Neural progenitor cell (in vitro differentiated cells): ENCODE data around the gene CDSN. TPM values are rescaled to one million over a fixed set of nuclear protein-coding genes. Genes with fewer than 3 reads are reported as not detected.

Experiments used
- DNase-seq: peaks from one replicate; pipeline ENCODE4 v3.0.0-alpha.2; 2016; ENCODE audit warnings: low spot score
- H2AFZ ChIP-seq: fragments of 200-600 bp; sonication (generic); replicated peaks from 2 replicates; pipeline ENCODE4 v1.6.1; 2016; ENCODE audit warnings: antibody characterized with exemption
- H3F3A ChIP-seq: fragments of 200-600 bp; sonication (generic); 2 replicates; pipeline ENCODE4 v1.6.1; 2016; ENCODE audit warnings: antibody characterized with exemption, low read depth
- H3K27ac ChIP-seq: fragments of 200-600 bp; sonication (generic); 2 replicates; pipeline ENCODE4 v1.5.1; 2016; ENCODE audit warnings: mild to moderate bottlenecking
- H3K27me3 ChIP-seq: fragments of 200-600 bp; sonication (generic); 2 replicates; pipeline ENCODE4 v1.6.1; 2016; ENCODE audit warnings: mild to moderate bottlenecking, moderate library complexity
- H3K36me3 ChIP-seq: fragments of 200-600 bp; sonication (generic); 2 replicates; pipeline ENCODE4 v1.5.1; 2016
- H3K4me1 ChIP-seq: fragments of 200-600 bp; sonication (generic); 2 replicates; pipeline ENCODE4 v1.6.1; 2016; ENCODE audit warnings: mixed run types
- H3K4me2 ChIP-seq: fragments of 200-600 bp; sonication (generic); 2 replicates; pipeline ENCODE4 v1.6.1; 2016
- H3K4me3 ChIP-seq: fragments of 200-600 bp; sonication (generic); 2 replicates; pipeline ENCODE4 v1.5.1; 2016
- H3K79me2 ChIP-seq: fragments of 200-600 bp; sonication (generic); 2 replicates; pipeline ENCODE4 v1.6.1; 2016; ENCODE audit warnings: low read depth
- H3K9ac ChIP-seq: fragments of 200-600 bp; sonication (generic); 2 replicates; pipeline ENCODE4 v1.6.1; 2016
- H3K9me3 ChIP-seq: fragments of 200-600 bp; sonication (generic); 2 replicates; pipeline ENCODE4 v1.5.1; 2016; ENCODE audit warnings: low read depth
- H4K20me1 ChIP-seq: fragments of 200-600 bp; sonication (generic); 2 replicates; pipeline ENCODE4 v1.6.1; 2016; ENCODE audit warnings: low read depth
- H3K27ac Mint-ChIP-seq: 3 replicates; pipeline ENCODE4 v1.8.0; 2021; ENCODE audit warnings: mixed read lengths
- H3K27me3 Mint-ChIP-seq: 2 replicates; pipeline ENCODE4 v1.8.0; 2022; ENCODE audit warnings: low read depth, mild to moderate bottlenecking, inconsistent platforms, moderate library complexity, mixed read lengths; ENCODE audit not compliant: insufficient read depth
- H3K36me3 Mint-ChIP-seq: 3 replicates; pipeline ENCODE4 v1.8.0; 2021; ENCODE audit warnings: mixed read lengths
- H3K4me1 Mint-ChIP-seq: 3 replicates; pipeline ENCODE4 v1.8.0; 2021; ENCODE audit warnings: mixed read lengths
- H3K4me3 Mint-ChIP-seq: 3 replicates; pipeline ENCODE4 v1.8.0; 2021; ENCODE audit warnings: mild to moderate bottlenecking, moderate library complexity, mixed read lengths
- H3K9me3 Mint-ChIP-seq: 3 replicates; pipeline ENCODE4 v1.8.0; 2020; ENCODE audit warnings: mixed read lengths
- CTCF ChIP-seq: fragments of 200-600 bp; sonication (generic); IDR thresholded peaks from 2 replicates; pipeline ENCODE4 v1.5.1; 2017; ENCODE audit warnings: antibody characterized with exemption, mild to moderate bottlenecking
- EZH2 ChIP-seq: fragments of 200-600 bp; sonication (generic); IDR thresholded peaks from 2 replicates; pipeline ENCODE4 v1.6.1; 2017; ENCODE audit warnings: antibody characterized with exemption, mild to moderate bottlenecking, moderate library complexity
- EZH2phosphoT487 ChIP-seq: fragments of 200-600 bp; sonication (generic); IDR thresholded peaks from 2 replicates; pipeline ENCODE4 v1.6.1; 2017; ENCODE audit warnings: antibody characterized with exemption
- total RNA-seq: library from RNA; depleted of rRNA; stranded (reverse); fragments of >200 nt; gene quantifications from 2 replicates; pipeline ENCODE4 v1.2.3, GENCODE V29; 2015; ENCODE audit warnings: low replicate concordance

Gene CDSN
- total RNA-seq, 1 donor from 2014 or later, result not detected

DNA sequence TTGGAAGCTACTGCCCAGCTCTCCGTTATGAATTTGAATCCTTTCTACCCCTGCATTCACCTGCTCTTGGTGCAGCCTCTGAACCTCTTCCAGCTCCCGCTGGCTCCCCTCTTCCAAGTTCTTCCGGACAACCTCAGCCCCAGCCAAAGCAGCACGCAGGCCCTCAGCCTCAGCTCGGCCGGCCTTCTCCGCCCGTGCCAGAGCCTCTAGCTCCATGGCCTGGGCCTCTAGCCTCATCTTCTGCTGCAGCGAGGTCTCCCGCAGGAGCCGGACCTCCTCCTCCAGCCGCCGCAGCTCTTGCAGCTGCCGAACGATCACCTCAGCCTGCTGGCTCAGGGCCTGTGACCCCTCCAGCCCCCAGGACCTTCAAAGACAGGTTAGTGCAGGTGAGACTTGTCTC is 34.2 kb upstream of the CDSN start:
- peaks cover 24% of the 10 kb centered on the region for H3K4me1 Mint-ChIP-seq
- peaks cover 5% of the 10 kb centered on the region for H3K36me3 ChIP-seq
- H3K27me3 ChIP-seq, result peaks cover 5% of the 10 kb centered on the region
- peaks cover 2% of the 10 kb centered on the region for H3K27me3 Mint-ChIP-seq
- no peaks in the 10 kb centered on the region for H3K9me3 ChIP-seq
- H3K27ac ChIP-seq, result no peak overlapping the region
- no peaks in the 10 kb centered on the region for H3K9me3 Mint-ChIP-seq
- H3F3A ChIP-seq, result peaks cover 11% of the 10 kb centered on the region
- no peak overlapping the region for H3K4me2 ChIP-seq
- H3K9ac ChIP-seq, result no peak overlapping the region
- peaks cover 11% of the 10 kb centered on the region for H3K79me2 ChIP-seq
- TF ChIP-seq CTCF, result no peak
- no peak for TF ChIP-seq EZH2phosphoT487
- peaks cover 7% of the 10 kb centered on the region for H3K4me1 ChIP-seq
- no peaks in the 10 kb centered on the region for H4K20me1 ChIP-seq
- DNase-seq, result no peak
- H3K36me3 Mint-ChIP-seq, result peaks cover 18% of the 10 kb centered on the region
- no peak overlapping the region for H3K4me3 Mint-ChIP-seq
- no peak overlapping the region for H3K4me3 ChIP-seq
- no peak overlapping the region for H2AFZ ChIP-seq
- no peak overlapping the region for H3K27ac Mint-ChIP-seq

DNA sequence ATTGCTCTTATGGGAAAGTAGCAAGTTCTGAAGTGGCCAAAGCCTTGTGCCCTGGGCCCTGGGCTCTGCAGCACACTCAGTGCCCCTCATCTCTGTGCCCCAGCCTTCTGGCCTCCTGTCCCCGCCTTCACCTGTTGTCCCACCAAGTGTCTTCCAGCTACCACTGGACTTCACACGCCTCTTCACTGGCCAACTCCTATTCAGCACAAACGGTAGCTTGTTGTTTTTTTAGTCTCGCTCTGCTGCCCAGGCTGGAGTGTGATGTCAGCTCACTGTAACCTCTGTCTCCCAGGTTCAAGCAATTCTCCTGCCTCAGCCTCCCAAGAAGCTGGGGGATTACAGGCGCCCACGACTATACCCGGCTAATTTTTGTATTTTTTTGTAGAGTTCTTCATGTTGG is 32.5 kb upstream of the CDSN start:
- no peak for DNase-seq
- H3K4me2 ChIP-seq, result no peak overlapping the region
- H3K4me3 ChIP-seq, result no peak overlapping the region
- no peaks in the 10 kb centered on the region for H3F3A ChIP-seq
- H4K20me1 ChIP-seq, result no peaks in the 10 kb centered on the region
- H3K27ac ChIP-seq, result no peak overlapping the region
- H3K79me2 ChIP-seq, result peaks cover 11% of the 10 kb centered on the region
- no peak overlapping the region for H3K4me3 Mint-ChIP-seq
- H3K27me3 Mint-ChIP-seq, result peaks cover 2% of the 10 kb centered on the region
- TF ChIP-seq CTCF, result no peak
- TF ChIP-seq EZH2, result no peak
- TF ChIP-seq EZH2phosphoT487, result no peak
- peaks cover 16% of the 10 kb centered on the region for H3K4me1 Mint-ChIP-seq
- peaks cover 5% of the 10 kb centered on the region for H3K36me3 ChIP-seq
- H2AFZ ChIP-seq, result no peak overlapping the region
- H3K27me3 ChIP-seq, result no peaks in the 10 kb centered on the region
- peaks cover 7% of the 10 kb centered on the region for H3K4me1 ChIP-seq
- no peaks in the 10 kb centered on the region for H3K9me3 ChIP-seq
- peak overlapping the region; percentile 13 for H3K27ac Mint-ChIP-seq
- H3K9me3 Mint-ChIP-seq, result no peaks in the 10 kb centered on the region
- H3K36me3 Mint-ChIP-seq, result peaks cover 19% of the 10 kb centered on the region
- H3K9ac ChIP-seq, result no peak overlapping the region

- H3K36me3 ChIP-seq, result no peaks in the 10 kb centered on the region
- H3K4me3 ChIP-seq, result no peak overlapping the region
- peaks cover 2% of the 10 kb centered on the region for H3K27me3 Mint-ChIP-seq
- no peaks in the 10 kb centered on the region for H3K9me3 ChIP-seq
- H3K27ac Mint-ChIP-seq, result no peak overlapping the region
- no peaks in the 10 kb centered on the region for H4K20me1 ChIP-seq
- H3K4me3 Mint-ChIP-seq, result no peak overlapping the region
- H3F3A ChIP-seq, result no peaks in the 10 kb centered on the region
- no peak overlapping the region for H2AFZ ChIP-seq
- no peak overlapping the region for H3K27ac ChIP-seq
- H3K9me3 Mint-ChIP-seq, result no peaks in the 10 kb centered on the region
- no peak for DNase-seq
- TF ChIP-seq EZH2phosphoT487 (no peak), CTCF (no peak), EZH2 (no peak)
- H3K9ac ChIP-seq, result no peak overlapping the region
- H3K79me2 ChIP-seq, result no peaks in the 10 kb centered on the region
- peaks cover 5% of the 10 kb centered on the region for H3K4me1 Mint-ChIP-seq
- no peak overlapping the region for H3K4me2 ChIP-seq
- H3K36me3 Mint-ChIP-seq, result peaks cover 20% of the 10 kb centered on the region
- no peaks in the 10 kb centered on the region for H3K27me3 ChIP-seq
- no peaks in the 10 kb centered on the region for H3K4me1 ChIP-seq
Observed at GRCh38 chr6:31149827-31150447, 29.7 kb upstream of the CDSN start.
